ENCODE results near the gene C2. TPM values are rescaled to one million over a fixed set of nuclear protein-coding genes. Genes with fewer than 3 reads are reported as not detected.
A peak's percentile ranks its signal among the peaks of the same experiment; 100 is the strongest.

C2 gene
- under 1 TPM in 1 of 2 donors, not detected in 1; 0.92 TPM for total RNA-seq

DNA sequence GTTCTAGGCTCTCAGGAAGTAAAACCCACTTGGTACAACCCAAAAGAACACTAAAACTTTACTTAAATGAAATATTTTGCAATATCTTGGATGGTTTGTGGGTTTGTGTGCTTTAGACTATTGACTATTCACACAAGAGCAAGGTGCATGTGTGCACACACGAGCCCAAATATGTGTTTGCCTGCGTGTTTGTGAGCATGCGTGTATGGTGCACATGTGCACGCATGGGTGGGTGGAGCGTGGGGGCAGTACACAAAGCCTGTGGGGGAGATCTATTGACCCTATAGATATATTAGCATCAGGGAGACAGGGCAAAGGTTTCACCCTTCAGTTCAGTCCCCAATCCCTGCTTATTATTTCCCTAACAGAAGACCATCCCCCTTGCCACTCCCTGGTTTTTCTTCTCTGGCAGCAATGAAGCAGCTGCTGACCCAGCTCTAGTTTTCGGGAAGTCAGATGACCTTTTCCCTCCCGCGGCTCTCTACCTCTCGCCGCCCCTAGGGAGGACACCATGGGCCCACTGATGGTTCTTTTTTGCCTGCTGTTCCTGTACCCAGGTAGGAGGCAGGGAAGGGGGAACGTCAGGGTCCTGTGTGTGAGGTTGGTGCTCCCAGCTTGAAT, at the start of gene C2:
Gene C2, plus strand, starts transcription at position 476 of the 621 bp plus-strand sequence. Its CDS starts 36 bp downstream, at position 512.
- Mint-ChIP-seq H3K27me3 (peaks cover 0 to 7% of the 10 kb centered on the region in 2 donors), H3K27ac (peak within 1 kb of the TSS in 1 of 2 donors; percentile 30), H3K36me3 (no peaks in the 10 kb centered on the region), H3K9me3 (no peaks in the 10 kb centered on the region), H3K4me1 (ENCODE audit: low read depth in 2 of 2) (no peaks in the 10 kb centered on the region), H3K4me3 (no peak within 1 kb of the TSS)
- no peak for DNase-seq (ENCODE audit: low spot score)
- ATAC-seq: no peak

DNA sequence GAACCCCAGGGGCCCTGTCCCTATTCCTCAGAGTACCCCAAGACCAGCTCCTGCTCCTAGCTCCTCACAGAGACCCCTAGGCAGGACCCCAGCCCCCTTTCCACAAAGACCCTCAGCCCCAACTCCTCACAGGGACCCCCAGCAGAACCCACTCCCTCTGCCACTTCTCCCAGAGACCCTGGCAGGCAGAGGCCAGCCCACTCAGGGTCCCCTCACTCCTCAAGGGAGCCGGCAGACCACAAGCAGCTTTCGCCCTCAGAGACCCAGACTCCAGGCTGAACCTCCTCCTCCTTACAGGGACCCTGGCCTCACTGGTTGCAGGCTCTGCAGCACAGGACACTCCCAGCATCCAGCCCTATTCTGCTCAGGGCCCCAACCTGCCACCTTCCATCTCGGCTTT, 49.3 kb upstream of the C2 start:
- Mint-ChIP-seq H3K9me3 (no peaks in the 10 kb centered on the region), H3K27me3 (no peaks in the 10 kb centered on the region), H3K4me3 (no peak overlapping the region), H3K27ac (no peak overlapping the region), H3K4me1 (ENCODE audit: low read depth in 2 of 2) (no peaks in the 10 kb centered on the region), H3K36me3 (peaks cover 7% of the 10 kb centered on the region)
- ATAC-seq (no peak), DNase-seq (ENCODE audit: low spot score) (no peak)

DNA sequence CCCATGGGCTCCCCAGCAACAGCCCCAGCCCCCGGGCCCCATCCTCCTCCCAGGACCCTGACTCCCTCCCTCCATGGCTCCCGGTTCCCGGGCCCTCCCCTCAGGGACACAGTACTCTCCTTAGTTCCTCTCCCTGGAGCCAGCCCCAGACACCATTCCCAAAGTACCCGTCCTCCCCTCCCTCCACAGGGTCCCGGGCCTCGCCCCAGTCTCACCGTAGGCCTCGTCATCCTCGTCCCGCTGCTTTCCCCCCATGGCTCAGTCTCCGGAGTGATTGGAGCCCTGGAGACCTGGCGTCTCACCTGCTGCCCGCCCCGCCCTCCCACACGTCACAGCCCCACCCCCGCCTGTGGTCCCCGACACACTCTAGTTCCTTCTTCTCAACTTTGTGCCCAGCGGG, 48.8 kb upstream of the C2 start, which contains the start of gene SLC44A4:
Gene SLC44A4, minus strand, starts transcription at position 272 of the 400 bp plus-strand sequence. Its CDS starts 17 bp downstream, at position 255.
- no peak within 1 kb of the TSS for H3K27ac Mint-ChIP-seq

DNA sequence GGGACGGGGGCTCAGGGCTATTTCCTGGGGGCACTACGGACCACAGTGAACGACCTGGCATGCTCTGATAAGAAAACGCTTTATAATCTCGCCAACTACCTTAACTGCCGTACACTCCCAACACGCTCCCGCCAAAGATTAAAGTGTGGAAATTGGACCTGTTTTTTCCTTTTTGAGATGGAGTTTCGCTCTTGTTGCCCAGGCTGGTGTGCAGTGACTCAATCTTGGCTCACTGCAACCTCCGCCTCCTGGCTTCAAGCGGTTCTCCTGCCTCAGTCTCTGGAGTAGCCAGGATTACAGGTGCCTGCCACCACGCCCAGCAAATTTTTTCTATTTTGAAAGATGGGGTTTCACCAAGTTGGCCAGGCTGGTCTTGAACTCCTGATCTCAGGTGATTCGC, 48.4 kb upstream of the C2 start:
- no peak overlapping the region for H3K4me3 Mint-ChIP-seq
- no peak overlapping the region for H3K27ac Mint-ChIP-seq
- DNase-seq (ENCODE audit: low spot score) (no peak), ATAC-seq (no peak)
- no peaks in the 10 kb centered on the region for H3K9me3 Mint-ChIP-seq
- no peaks in the 10 kb centered on the region for H3K27me3 Mint-ChIP-seq
- H3K4me1 Mint-ChIP-seq (ENCODE audit: low read depth in 2 of 2): no peaks in the 10 kb centered on the region
- H3K36me3 Mint-ChIP-seq: peaks cover 7% of the 10 kb centered on the region

More for the DNA sequence above, 48.8 kb upstream of the C2 start, which contains the start of gene SLC44A4:
- Mint-ChIP-seq H3K36me3 (peaks cover 7% of the 10 kb centered on the region), H3K4me3 (no peak within 1 kb of the TSS), H3K27me3 (no peaks in the 10 kb centered on the region), H3K9me3 (no peaks in the 10 kb centered on the region), H3K4me1 (ENCODE audit: low read depth in 2 of 2) (no peaks in the 10 kb centered on the region)
- ATAC-seq (no peak), DNase-seq (ENCODE audit: low spot score) (no peak)

DNA sequence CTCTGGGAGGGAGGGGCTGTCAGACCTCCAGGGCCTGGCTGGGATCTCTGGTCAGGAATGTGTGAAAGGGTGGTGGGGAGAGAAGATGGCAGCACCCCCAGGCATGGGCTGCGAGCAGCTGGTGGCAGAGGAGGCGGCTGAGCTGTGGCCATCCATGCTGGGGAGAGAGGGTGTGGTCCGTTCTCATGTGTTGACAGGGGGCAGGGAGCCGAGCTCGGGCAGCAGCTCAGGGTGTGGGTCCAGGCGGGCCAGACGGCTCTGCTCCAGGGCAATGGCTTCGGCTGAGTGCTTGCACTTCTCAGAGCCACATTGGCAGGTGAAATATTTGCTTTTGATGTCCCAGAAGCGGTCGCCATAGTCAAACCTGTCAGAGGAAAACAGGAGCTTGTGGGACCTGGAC, 47.6 kb upstream of the C2 start:
- no peak overlapping the region for H3K27ac Mint-ChIP-seq
- peaks cover 7% of the 10 kb centered on the region for H3K36me3 Mint-ChIP-seq
- H3K9me3 Mint-ChIP-seq: no peaks in the 10 kb centered on the region
- ATAC-seq (no peak), DNase-seq (ENCODE audit: low spot score) (no peak)
- no peak overlapping the region for H3K4me3 Mint-ChIP-seq
- no peaks in the 10 kb centered on the region for H3K27me3 Mint-ChIP-seq
- no peaks in the 10 kb centered on the region for H3K4me1 Mint-ChIP-seq (ENCODE audit: low read depth in 2 of 2)

GRCh38 chr6:31880616-31881015, 46.9 kb upstream of the C2 start:
- Mint-ChIP-seq H3K9me3 (no peaks in the 10 kb centered on the region), H3K4me3 (no peak overlapping the region), H3K4me1 (ENCODE audit: low read depth in 2 of 2) (no peaks in the 10 kb centered on the region), H3K27ac (no peak overlapping the region), H3K36me3 (peaks cover 7% of the 10 kb centered on the region), H3K27me3 (no peaks in the 10 kb centered on the region)
- ATAC-seq: no peak
- DNase-seq (ENCODE audit: low spot score): no peak

GRCh38 chr6:31881136-31881859, 46.2 kb upstream of the C2 start:
- H3K4me3 Mint-ChIP-seq: no peak overlapping the region
- H3K36me3 Mint-ChIP-seq: peaks cover 12% of the 10 kb centered on the region
- no peaks in the 10 kb centered on the region for H3K27me3 Mint-ChIP-seq
- no peak overlapping the region for H3K27ac Mint-ChIP-seq
- ATAC-seq: no peak
- DNase-seq (ENCODE audit: low spot score): no peak
- no peaks in the 10 kb centered on the region for H3K4me1 Mint-ChIP-seq (ENCODE audit: low read depth in 2 of 2)
- H3K9me3 Mint-ChIP-seq: no peaks in the 10 kb centered on the region

GRCh38 chr6:31882344-31882743, 45.2 kb upstream of the C2 start:
- DNase-seq (ENCODE audit: low spot score): no peak
- peaks cover 14% of the 10 kb centered on the region for H3K36me3 Mint-ChIP-seq

GRCh38 chr6:31883676-31884075, 43.8 kb upstream of the C2 start:
- Mint-ChIP-seq H3K27me3 (no peaks in the 10 kb centered on the region), H3K4me1 (ENCODE audit: low read depth in 2 of 2) (no peaks in the 10 kb centered on the region), H3K27ac (no peak overlapping the region), H3K4me3 (no peak overlapping the region), H3K36me3 (peaks cover 14% of the 10 kb centered on the region), H3K9me3 (no peaks in the 10 kb centered on the region)
- no peak for ATAC-seq
- no peak for DNase-seq (ENCODE audit: low spot score)

More at GRCh38 chr6:31882344-31882743, 45.2 kb upstream of the C2 start:
- ATAC-seq: no peak
- Mint-ChIP-seq H3K9me3 (no peaks in the 10 kb centered on the region), H3K27me3 (no peaks in the 10 kb centered on the region), H3K27ac (no peak overlapping the region), H3K4me3 (no peak overlapping the region), H3K4me1 (ENCODE audit: low read depth in 2 of 2) (no peaks in the 10 kb centered on the region)

DNA sequence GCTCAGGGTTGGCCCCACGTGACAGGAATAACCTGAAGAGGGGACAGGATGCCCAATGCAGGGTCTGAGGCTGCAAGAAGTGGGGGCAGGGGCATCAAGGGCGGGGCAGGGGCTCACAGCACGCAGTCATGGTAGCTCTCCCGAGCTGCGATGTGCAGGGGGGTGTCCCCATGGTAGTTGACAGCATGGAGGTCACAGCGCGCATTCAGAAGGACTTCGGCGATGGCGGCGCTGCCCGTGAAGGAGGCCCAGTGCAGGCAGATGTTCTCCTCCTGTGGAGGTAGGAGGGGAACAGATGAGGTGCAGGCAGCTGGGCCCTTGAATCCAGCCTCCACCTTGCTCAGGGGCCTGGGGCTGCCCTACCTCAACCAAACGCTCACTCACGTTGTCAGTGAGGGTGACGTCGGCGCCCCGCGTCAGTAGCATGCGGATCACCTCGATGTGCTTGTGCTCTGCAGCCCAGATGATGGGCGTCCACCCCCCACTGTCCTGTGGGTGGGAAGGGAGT, 42.9 kb upstream of the C2 start:
- H3K36me3 Mint-ChIP-seq: peaks cover 16% of the 10 kb centered on the region
- H3K27me3 Mint-ChIP-seq: no peaks in the 10 kb centered on the region
- ATAC-seq: no peak
- H3K4me1 Mint-ChIP-seq (ENCODE audit: low read depth in 2 of 2): peaks cover 0 to 4% of the 10 kb centered on the region in 2 donors
- no peaks in the 10 kb centered on the region for H3K9me3 Mint-ChIP-seq
- DNase-seq (ENCODE audit: low spot score): no peak
- H3K4me3 Mint-ChIP-seq: no peak overlapping the region
- H3K27ac Mint-ChIP-seq: no peak overlapping the region

DNA sequence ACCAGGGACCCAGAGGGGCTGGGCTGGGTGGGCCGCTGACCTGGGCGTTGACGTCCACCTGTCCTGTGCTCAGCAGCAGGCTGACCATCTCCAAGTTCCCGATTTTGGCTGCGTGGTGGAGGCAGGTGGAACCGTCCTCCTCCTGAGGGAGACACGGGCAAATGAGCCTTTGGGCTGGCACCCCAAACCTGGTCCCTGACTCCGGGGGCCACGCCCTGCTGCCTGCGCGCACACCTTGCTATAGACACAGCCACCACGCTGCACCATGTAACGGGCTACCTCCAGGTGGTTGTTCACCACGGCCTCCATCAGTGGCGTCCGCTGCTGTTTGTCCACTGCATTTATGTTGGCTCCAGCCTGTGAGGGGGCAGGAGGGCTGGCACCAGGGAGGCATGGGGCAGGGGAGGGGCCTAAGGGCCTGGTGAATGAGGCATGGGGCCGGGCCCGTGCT, 41.0 kb upstream of the C2 start:
- ATAC-seq (no peak), DNase-seq (ENCODE audit: low spot score) (no peak)
- Mint-ChIP-seq H3K4me1 (ENCODE audit: low read depth in 2 of 2) (peaks cover 0 to 4% of the 10 kb centered on the region in 2 donors), H3K9me3 (no peaks in the 10 kb centered on the region), H3K4me3 (no peak overlapping the region), H3K27ac (no peak overlapping the region), H3K36me3 (peaks cover 10% of the 10 kb centered on the region), H3K27me3 (no peaks in the 10 kb centered on the region)

- no peak overlapping the region for H3K27ac Mint-ChIP-seq
- H3K27me3 Mint-ChIP-seq: no peaks in the 10 kb centered on the region
- H3K4me1 Mint-ChIP-seq (ENCODE audit: low read depth in 2 of 2): peaks cover 4 to 5% of the 10 kb centered on the region in 2 donors
- ATAC-seq (peak in 1 of 2 donors; percentile 34), DNase-seq (ENCODE audit: low spot score) (no peak)
- H3K9me3 Mint-ChIP-seq: no peaks in the 10 kb centered on the region
- no peak overlapping the region for H3K4me3 Mint-ChIP-seq
- H3K36me3 Mint-ChIP-seq: peaks cover 10% of the 10 kb centered on the region
Observed at GRCh38 chr6:31887173-31888007, 40.1 kb upstream of the C2 start.

Measured in natural killer cell treated with Interleukin-12 subunit alpha and Interleukin-12 subunit beta and Interleukin-15 and Interleukin-18, amount 100 ng/mL, for 72 hours (primary cell).